Ishikawa (cell line): ENCODE results near the gene DOK1.

ENCODE experiments used
- CEBPB ChIP-seq: IDR thresholded peaks from 2 replicates; pipeline ENCODE4 v1.6.1; 2012
- CREB1 ChIP-seq: IDR thresholded peaks from 2 replicates; pipeline ENCODE4 v1.6.1; 2012; ENCODE audit warnings: low read depth
- EGR1 ChIP-seq: IDR thresholded peaks from 2 replicates; pipeline ENCODE4 v1.6.1; 2012
- EP300 ChIP-seq: IDR thresholded peaks from 2 replicates; pipeline ENCODE4 v1.6.1; 2012; ENCODE audit warnings: borderline replicate concordance
- FOXM1 ChIP-seq: IDR thresholded peaks from 2 replicates; pipeline ENCODE4 v1.6.1; 2012; ENCODE audit warnings: low read depth, borderline replicate concordance
- NFIC ChIP-seq: IDR thresholded peaks from 2 replicates; pipeline ENCODE4 v1.6.1; 2012
- RAD21 ChIP-seq: IDR thresholded peaks from 2 replicates; pipeline ENCODE4 v1.6.1; 2012; ENCODE audit warnings: low read depth
- TAF1 ChIP-seq: IDR thresholded peaks from 2 replicates; pipeline ENCODE4 v1.6.1; 2012; ENCODE audit warnings: low read depth, mild to moderate bottlenecking
- TCF12 ChIP-seq: IDR thresholded peaks from 2 replicates; pipeline ENCODE4 v1.6.1; 2012; ENCODE audit warnings: low read depth
- TEAD4 ChIP-seq: IDR thresholded peaks from 2 replicates; pipeline ENCODE4 v1.6.1; 2012
- YY1 ChIP-seq: IDR thresholded peaks from 2 replicates; pipeline ENCODE4 v1.6.1; 2012; ENCODE audit warnings: low read depth
- ZBTB7A ChIP-seq: IDR thresholded peaks from 2 replicates; pipeline ENCODE4 v1.6.1; 2012; ENCODE audit warnings: low read depth
- TF ChIP-seq, protein P1 (sequence below): IDR thresholded peaks from 2 replicates; pipeline ENCODE4 v1.6.1; 2012; ENCODE audit warnings: low read depth, mild to moderate bottlenecking
- TF ChIP-seq, protein P2 (sequence below): IDR thresholded peaks from 2 replicates; pipeline ENCODE4 v1.6.1; 2012
- TF ChIP-seq, protein P3 (sequence below): IDR thresholded peaks from 2 replicates; pipeline ENCODE4 v1.6.1; 2012

DOK1 gene

DNA sequence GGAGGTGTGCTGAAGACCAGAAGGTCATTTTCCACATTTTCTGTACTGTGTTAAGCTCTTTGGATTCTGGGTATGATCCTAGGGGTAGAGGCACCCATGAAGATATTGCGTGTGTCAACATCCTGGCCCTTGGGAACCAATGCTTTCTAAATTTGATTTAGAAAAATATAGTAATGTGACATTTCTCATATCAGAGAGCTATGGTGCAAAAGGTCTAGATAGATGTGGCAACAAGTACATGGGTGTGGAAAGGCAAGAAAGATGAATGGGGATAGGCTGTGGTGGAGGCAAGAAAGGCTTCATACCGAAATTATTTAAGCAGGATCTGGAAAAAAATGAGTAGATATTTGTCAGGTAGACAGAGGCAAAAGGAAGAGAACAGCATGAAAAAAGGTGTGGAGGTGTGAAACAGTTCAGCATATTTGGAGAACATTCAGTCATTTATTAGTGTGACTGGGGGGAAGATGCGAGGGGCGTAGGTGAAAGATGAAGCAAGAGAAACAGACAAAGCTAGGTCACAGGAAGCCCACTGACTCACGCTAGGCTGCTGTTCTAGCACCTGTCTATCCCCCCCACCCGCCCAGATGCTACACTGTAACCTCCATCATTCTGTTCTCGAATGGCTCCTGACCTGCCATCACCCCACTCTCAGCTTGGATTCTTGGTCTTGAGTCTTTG lies 11.7 kb downstream of the DOK1 start:
- TF ChIP-seq YY1 (no peak), TEAD4 (no peak), RAD21 (no peak), EGR1 (no peak), ZBTB7A (no peak), TCF12 (no peak), CEBPB (no peak), EP300 (no peak), CREB1 (no peak), NFIC (no peak), TAF1 (no peak), FOXM1 (no peak)
- TF ChIP-seq, protein P1, sequence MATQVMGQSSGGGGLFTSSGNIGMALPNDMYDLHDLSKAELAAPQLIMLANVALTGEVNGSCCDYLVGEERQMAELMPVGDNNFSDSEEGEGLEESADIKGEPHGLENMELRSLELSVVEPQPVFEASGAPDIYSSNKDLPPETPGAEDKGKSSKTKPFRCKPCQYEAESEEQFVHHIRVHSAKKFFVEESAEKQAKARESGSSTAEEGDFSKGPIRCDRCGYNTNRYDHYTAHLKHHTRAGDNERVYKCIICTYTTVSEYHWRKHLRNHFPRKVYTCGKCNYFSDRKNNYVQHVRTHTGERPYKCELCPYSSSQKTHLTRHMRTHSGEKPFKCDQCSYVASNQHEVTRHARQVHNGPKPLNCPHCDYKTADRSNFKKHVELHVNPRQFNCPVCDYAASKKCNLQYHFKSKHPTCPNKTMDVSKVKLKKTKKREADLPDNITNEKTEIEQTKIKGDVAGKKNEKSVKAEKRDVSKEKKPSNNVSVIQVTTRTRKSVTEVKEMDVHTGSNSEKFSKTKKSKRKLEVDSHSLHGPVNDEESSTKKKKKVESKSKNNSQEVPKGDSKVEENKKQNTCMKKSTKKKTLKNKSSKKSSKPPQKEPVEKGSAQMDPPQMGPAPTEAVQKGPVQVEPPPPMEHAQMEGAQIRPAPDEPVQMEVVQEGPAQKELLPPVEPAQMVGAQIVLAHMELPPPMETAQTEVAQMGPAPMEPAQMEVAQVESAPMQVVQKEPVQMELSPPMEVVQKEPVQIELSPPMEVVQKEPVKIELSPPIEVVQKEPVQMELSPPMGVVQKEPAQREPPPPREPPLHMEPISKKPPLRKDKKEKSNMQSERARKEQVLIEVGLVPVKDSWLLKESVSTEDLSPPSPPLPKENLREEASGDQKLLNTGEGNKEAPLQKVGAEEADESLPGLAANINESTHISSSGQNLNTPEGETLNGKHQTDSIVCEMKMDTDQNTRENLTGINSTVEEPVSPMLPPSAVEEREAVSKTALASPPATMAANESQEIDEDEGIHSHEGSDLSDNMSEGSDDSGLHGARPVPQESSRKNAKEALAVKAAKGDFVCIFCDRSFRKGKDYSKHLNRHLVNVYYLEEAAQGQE = no peak
- TF ChIP-seq, protein P2, sequence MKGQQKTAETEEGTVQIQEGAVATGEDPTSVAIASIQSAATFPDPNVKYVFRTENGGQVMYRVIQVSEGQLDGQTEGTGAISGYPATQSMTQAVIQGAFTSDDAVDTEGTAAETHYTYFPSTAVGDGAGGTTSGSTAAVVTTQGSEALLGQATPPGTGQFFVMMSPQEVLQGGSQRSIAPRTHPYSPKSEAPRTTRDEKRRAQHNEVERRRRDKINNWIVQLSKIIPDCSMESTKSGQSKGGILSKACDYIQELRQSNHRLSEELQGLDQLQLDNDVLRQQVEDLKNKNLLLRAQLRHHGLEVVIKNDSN = no peak
- TF ChIP-seq, protein P3, sequence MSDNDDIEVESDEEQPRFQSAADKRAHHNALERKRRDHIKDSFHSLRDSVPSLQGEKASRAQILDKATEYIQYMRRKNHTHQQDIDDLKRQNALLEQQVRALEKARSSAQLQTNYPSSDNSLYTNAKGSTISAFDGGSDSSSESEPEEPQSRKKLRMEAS = no peak

DNA sequence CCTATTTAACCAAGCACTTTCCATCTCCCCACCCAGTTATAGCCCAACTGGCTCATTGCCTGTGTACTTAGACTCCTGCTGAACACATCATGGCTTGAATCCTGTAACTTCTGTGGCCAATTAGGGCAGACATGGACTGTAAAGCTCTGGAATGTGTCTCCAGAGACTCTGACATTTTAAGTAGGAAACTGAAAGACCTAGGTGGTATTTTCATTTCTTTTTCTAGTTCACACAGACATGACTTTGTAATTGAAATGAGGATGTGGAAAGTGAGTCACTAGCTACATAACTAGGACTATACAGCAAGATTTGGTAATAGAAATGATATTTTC lies 12.2 kb downstream of the DOK1 start:
- no peak for TF ChIP-seq CEBPB

DNA sequence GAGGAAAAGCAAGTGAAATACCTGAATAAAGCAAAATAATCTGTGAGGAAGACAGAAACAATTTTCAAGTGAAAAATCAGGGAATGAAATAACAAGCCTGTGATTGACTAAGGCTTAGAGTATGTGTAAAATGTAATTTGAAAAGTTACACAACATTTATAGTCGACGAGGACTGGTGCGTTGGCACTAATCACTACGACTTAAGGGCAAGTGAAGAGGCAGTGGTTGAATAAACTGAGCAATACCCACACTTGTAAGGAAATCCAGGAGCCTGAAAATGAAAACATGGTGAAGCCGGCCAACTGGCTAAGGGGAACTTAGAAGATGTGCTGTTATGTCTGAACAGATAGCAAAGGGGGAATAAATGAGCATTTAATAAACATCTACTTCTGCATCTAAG lies 13.4 kb downstream of the DOK1 start:
- TF ChIP-seq NFIC (no peak), CREB1 (no peak)

DNA sequence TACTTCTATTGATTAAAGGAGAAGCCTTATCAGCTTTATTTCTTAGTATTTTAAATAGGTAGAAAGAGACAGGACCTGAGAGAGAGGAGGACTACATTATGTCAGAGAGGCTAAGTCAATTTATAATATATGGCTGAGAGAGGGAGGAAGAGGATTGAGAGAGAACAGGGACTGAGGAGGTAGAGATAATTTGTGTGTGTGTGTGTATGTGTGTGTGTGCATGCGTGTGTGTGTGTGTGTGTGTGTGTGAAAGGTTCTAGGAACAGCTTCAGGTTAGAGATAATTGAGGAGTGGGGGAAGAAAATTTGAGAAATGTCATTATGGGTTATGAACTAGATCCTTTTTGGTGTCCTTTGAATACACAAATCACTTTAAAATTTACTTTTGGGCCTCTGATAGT lies 15.2 kb downstream of the DOK1 start:
- TF ChIP-seq CEBPB (no peak), TEAD4 (no peak), YY1 (no peak), TCF12 (no peak), FOXM1 (no peak)
- TF ChIP-seq, protein P3 = no peak

DNA sequence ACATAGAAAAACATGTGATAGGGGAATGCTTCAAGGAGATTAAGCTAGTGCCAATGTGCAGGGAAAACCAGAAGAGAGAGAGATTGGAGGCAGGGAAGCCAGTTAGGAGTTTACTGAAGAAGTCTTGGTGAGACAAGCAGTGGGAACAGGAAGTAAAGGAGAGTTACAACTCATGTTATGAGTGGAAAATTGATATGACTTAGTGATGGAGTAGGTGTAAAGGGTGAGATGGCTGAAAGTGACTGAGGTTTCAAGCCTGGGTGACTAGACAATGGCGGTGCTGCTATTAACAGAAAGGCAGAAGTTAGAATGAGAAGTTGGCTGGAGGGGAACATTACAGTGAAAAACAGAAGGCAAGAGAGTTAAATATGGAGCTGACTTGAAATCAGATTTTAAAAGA lies 16.5 kb downstream of the DOK1 start:
- TF ChIP-seq TEAD4 (no peak), EP300 (no peak), CEBPB (no peak), TCF12 (no peak), YY1 (no peak), TAF1 (no peak), EGR1 (no peak), ZBTB7A (no peak), RAD21 (no peak), NFIC (no peak), CREB1 (no peak), FOXM1 (no peak)
- TF ChIP-seq, protein P3 = no peak
- TF ChIP-seq, protein P1 = no peak
- TF ChIP-seq, protein P2 = no peak

DNA sequence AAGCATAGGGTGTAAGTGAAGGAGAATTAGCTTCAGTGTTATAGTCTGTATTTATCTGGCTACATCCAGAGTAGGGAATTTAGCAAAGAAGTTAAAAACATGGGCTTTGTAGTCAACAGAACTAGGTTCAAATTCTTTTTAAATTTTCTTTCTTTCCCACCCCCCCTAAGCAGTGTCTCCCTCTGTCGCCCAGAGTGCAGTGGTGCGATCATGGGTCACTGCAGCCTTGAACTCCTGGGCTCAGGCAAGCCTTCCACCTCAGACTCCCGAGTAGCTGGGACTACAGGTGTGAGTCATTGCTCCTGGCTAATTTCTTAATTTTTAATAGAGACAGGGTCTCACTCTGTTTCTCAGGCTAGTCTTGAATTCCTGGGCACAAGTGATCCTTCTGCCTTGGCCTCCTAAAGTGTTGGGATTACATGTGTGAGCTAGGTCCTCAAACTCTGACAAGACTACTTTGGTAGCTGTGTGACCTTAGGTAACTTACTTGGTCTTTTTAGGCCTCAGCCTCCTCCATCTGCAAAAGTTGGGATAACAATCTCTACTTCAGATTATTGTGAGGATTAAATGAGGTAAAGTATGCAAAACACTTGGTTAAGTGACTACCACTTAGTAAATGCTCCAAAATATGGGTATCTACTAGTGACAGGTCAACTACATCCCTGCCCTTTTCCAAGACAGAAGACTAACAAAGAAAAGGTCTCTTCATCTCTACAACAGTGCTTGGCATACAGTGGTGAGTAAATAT lies 17.8 kb downstream of the DOK1 start:
- TF ChIP-seq, protein P1 = no peak
- no peak for TF ChIP-seq TCF12
- no peak for TF ChIP-seq TAF1
- TF ChIP-seq CEBPB = no peak
- no peak for TF ChIP-seq YY1
- TF ChIP-seq, protein P2 = no peak
- no peak for TF ChIP-seq NFIC
- TF ChIP-seq, protein P3 = no peak
- TF ChIP-seq RAD21 = no peak
- no peak for TF ChIP-seq FOXM1
- TF ChIP-seq ZBTB7A = no peak
- no peak for TF ChIP-seq EP300
- no peak for TF ChIP-seq TEAD4
- no peak for TF ChIP-seq EGR1
